Smooth muscle cell (in vitro differentiated cells): ENCODE measurements around the gene POLDIP2. TPM values are rescaled to one million over a fixed set of nuclear protein-coding genes. Genes with fewer than 3 reads are reported as not detected.

Experiments used
- DNase-seq: peaks from one replicate; lab custom pipeline; 2025; ENCODE audit not compliant: unreplicated experiment; lab: John Stamatoyannopoulos, UW
- H2AFZ ChIP-seq: fragments of 200-600 bp; sonication (generic); 2 replicates; pipeline ENCODE4 v1.6.0; 2016; ENCODE audit warnings: antibody characterized with exemption, low read depth, mild to moderate bottlenecking
- H3F3A ChIP-seq: fragments of 200-600 bp; sonication (generic); 2 replicates; pipeline ENCODE4 v1.6.0; 2017; ENCODE audit warnings: antibody characterized with exemption, low read depth
- H3K27ac ChIP-seq: fragments of 200-600 bp; sonication (generic); 2 replicates; pipeline ENCODE4 v1.5.1; 2016; ENCODE audit warnings: low read depth, mild to moderate bottlenecking
- H3K27me3 ChIP-seq: fragments of 200-600 bp; sonication (generic); 2 replicates; pipeline ENCODE4 v1.6.1; 2016; ENCODE audit warnings: low read depth, mild to moderate bottlenecking
- H3K36me3 ChIP-seq: fragments of 200-600 bp; sonication (generic); 2 replicates; pipeline ENCODE4 v1.5.1; 2016; ENCODE audit warnings: low read depth
- H3K4me1 ChIP-seq: fragments of 200-600 bp; sonication (generic); 2 replicates; pipeline ENCODE4 v1.5.1; 2016; ENCODE audit warnings: low read depth
- H3K4me2 ChIP-seq: fragments of 200-600 bp; sonication (generic); 2 replicates; pipeline ENCODE4 v1.6.0; 2016; ENCODE audit warnings: mild to moderate bottlenecking
- H3K4me3 ChIP-seq: fragments of 200-600 bp; sonication (generic); 2 replicates; pipeline ENCODE4 v1.5.1; 2016; ENCODE audit warnings: mild to moderate bottlenecking
- H3K79me2 ChIP-seq: fragments of 200-600 bp; sonication (generic); 2 replicates; pipeline ENCODE4 v1.6.0; 2016; ENCODE audit warnings: low read depth, mild to moderate bottlenecking
- H3K9ac ChIP-seq: fragments of 200-600 bp; sonication (generic); 2 replicates; pipeline ENCODE4 v1.6.0; 2016; ENCODE audit warnings: low read depth
- H3K9me3 ChIP-seq: fragments of 200-600 bp; sonication (generic); replicated peaks from 2 replicates; pipeline ENCODE4 v1.5.1; 2016; ENCODE audit warnings: low read depth
- H4K20me1 ChIP-seq: fragments of 200-600 bp; sonication (generic); 2 replicates; pipeline ENCODE4 v1.6.0; 2016; ENCODE audit warnings: low read depth
- WGBS: methylation state at CpG from one replicate; pipeline ENCODE4 v1.1.7; 2016; ENCODE audit warnings: low lambda C conversion rate; 5-methylcytosine and 5-hydroxymethylcytosine counted together
- polyA plus RNA-seq: library from polyadenylated mRNA; unstranded; fragments of >200 nt; fragmentation: Nextera tagmentation; extraction: Ambion mirVana; gene quantifications from 2 replicates; pipeline ENCODE4 v1.2.1, GENCODE V29; 2016
- total RNA-seq: library from RNA; depleted of rRNA; stranded (reverse); fragments of >200 nt; gene quantifications from 2 replicates; pipeline ENCODE4 v1.2.3, GENCODE V29; 2014
- TF ChIP-seq, protein P1 (sequence below): fragments of 200-600 bp; sonication (generic); IDR thresholded peaks from 2 replicates; pipeline ENCODE4 v1.5.1; 2017; ENCODE audit warnings: borderline replicate concordance, mild to moderate bottlenecking, antibody characterized with exemption; ENCODE audit not compliant: insufficient read depth, poor library complexity, severe bottlenecking

POLDIP2 gene
- total and polyA plus RNA-seq, 2 experiments from 2014 or later = 52.6 to 83.2 TPM

DNA sequence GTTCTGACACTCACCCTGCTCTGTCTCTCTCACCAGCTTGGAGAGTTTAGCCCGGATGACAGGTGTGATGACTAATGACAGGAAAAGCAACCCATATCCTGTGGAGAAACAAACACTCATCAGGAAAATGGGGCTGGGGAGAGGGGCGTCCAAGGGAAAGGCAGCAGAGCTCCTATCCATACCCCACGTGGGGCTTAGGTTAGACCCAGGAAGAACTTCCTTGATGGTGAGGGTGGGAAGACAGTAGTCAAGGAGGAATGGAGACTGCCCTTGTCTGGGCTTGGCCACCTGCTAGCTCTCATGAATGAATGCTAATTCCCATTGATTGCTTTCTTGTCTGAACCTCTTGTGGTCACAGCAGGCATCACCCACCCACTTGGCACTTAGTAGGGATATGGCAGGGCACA, 44.9 kb upstream of the POLDIP2 start:
- Histone ChIP-seq H3K79me2 (no peaks in the 10 kb centered on the region), H3K9ac (no peak overlapping the region), H3K4me3 (no peak overlapping the region), H3K9me3 (no peaks in the 10 kb centered on the region), H3K4me1 (no peaks in the 10 kb centered on the region), H3F3A (no peaks in the 10 kb centered on the region), H3K36me3 (no peaks in the 10 kb centered on the region), H3K27ac (no peak overlapping the region), H3K4me2 (no peak overlapping the region), H2AFZ (no peak overlapping the region), H3K27me3 (no peaks in the 10 kb centered on the region), H4K20me1 (no peaks in the 10 kb centered on the region)
- TF ChIP-seq, protein P1, sequence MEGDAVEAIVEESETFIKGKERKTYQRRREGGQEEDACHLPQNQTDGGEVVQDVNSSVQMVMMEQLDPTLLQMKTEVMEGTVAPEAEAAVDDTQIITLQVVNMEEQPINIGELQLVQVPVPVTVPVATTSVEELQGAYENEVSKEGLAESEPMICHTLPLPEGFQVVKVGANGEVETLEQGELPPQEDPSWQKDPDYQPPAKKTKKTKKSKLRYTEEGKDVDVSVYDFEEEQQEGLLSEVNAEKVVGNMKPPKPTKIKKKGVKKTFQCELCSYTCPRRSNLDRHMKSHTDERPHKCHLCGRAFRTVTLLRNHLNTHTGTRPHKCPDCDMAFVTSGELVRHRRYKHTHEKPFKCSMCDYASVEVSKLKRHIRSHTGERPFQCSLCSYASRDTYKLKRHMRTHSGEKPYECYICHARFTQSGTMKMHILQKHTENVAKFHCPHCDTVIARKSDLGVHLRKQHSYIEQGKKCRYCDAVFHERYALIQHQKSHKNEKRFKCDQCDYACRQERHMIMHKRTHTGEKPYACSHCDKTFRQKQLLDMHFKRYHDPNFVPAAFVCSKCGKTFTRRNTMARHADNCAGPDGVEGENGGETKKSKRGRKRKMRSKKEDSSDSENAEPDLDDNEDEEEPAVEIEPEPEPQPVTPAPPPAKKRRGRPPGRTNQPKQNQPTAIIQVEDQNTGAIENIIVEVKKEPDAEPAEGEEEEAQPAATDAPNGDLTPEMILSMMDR = no peak
- 55% methylated on average over 3 of the region's 3 CpGs for WGBS
- no peak for DNase-seq

DNA sequence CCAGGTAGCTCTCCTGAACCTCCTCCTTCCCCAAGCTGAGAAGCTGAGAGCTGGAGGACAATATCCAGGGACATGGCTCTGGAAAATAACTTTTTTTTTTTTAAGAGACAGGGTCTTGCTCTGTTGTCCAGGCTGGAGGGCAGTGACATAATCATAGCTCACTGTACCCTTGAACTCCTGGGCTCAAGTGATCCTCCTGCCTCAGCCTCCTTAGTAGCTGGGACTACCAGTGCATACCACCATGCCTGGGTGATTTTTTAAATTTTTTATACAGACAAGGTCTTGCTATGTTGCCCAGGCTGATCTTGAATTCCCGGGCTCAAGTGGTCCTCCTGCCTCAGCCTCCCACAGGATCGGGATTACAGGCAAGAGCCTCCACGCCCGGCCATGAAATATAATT, 42.5 kb upstream of the POLDIP2 start:
- Histone ChIP-seq H3K9ac (no peak overlapping the region), H3K79me2 (no peaks in the 10 kb centered on the region), H3K4me1 (no peaks in the 10 kb centered on the region), H2AFZ (no peak overlapping the region), H3K9me3 (no peaks in the 10 kb centered on the region), H3K27me3 (no peaks in the 10 kb centered on the region), H4K20me1 (no peaks in the 10 kb centered on the region), H3K36me3 (no peaks in the 10 kb centered on the region), H3K27ac (no peak overlapping the region), H3K4me3 (no peak overlapping the region), H3K4me2 (no peak overlapping the region), H3F3A (no peaks in the 10 kb centered on the region)
- TF ChIP-seq, protein P1 = no peak
- DNase-seq = no peak
- 98% methylated on average over 4 of the region's 4 CpGs for WGBS

DNA sequence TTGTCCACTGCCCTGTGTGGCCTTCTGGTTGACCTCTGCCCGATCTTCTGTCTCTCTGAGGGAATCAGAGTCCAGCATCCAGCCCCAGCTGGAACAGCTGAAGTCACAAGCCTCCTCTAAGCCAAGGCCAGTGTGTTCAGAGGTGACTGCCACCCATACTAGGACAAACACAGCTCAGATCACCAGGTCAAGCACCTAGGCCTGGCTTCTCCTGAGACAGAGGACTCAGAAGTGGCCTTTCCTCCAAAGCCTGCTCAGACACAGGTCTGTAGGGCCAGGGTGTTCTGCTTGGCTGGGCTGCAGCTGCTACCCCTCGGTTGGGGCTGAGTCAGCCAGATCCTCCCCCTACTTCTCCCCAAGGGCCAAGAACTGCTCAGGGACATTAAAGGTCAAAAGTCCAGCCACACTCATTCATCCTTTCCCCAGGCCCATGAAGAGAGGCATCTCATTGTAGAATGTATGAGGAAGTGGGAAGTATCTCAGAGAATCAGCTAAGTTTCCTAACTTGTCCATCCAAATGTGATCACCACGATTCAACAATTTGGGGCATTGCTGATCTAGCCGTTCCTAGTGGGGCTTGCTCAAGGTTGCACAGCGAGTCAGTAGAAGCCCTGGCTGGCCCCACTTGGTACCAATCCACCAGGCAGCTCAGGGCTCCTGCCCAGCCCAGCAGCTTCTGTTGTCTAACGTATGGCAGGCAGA, 41.1 kb upstream of the POLDIP2 start:
- H3K79me2 ChIP-seq = no peaks in the 10 kb centered on the region
- H2AFZ ChIP-seq = no peak overlapping the region
- H3K36me3 ChIP-seq = no peaks in the 10 kb centered on the region
- no peaks in the 10 kb centered on the region for H3K27me3 ChIP-seq
- no peaks in the 10 kb centered on the region for H3K9me3 ChIP-seq
- WGBS = 82% methylated on average over 6 of the region's 6 CpGs
- H3K9ac ChIP-seq = no peak overlapping the region
- no peak overlapping the region for H3K4me2 ChIP-seq
- no peaks in the 10 kb centered on the region for H3K4me1 ChIP-seq
- no peaks in the 10 kb centered on the region for H4K20me1 ChIP-seq
- no peak for DNase-seq
- H3K27ac ChIP-seq = no peak overlapping the region
- no peaks in the 10 kb centered on the region for H3F3A ChIP-seq
- TF ChIP-seq, protein P1 = no peak
- H3K4me3 ChIP-seq = no peak overlapping the region
